PC-3 (cell line): ENCODE data around the gene DPT. TPM values are rescaled to one million over a fixed set of nuclear protein-coding genes. Genes with fewer than 3 reads are reported as not detected.

Experiments used
- ATAC-seq: fragments of 200-7000 bp; cut with Tn5 transposase; 2 replicates; pipeline ENCODE4 v1.9.1; 2020; ENCODE audit warnings: mild to moderate bottlenecking, moderate library complexity
- BruUV-seq: library from RNA; stranded (reverse); fragments of 400-500 nt; replicated peaks from 2 replicates; lab custom pipeline; 2021; lab: Mats Ljungman, UMichigan
- CTCF ChIA-PET: fragments of 300-600 bp; sonication (Branson Sonifier 250); formaldehyde crosslinking; loops from one replicate; lab custom pipeline; 2022; ENCODE audit warnings: antibody characterized with exemption; lab: Charles Lee
- POLR2A ChIA-PET: fragments of 300-600 bp; sonication (Branson Sonifier 250); formaldehyde crosslinking; loops from one replicate; lab custom pipeline; 2022; ENCODE audit warnings: antibody characterized with exemption; ENCODE audit not compliant: unreplicated experiment; lab: Charles Lee
- DNase-seq: peaks from one replicate; pipeline ENCODE4 v3.0.0-alpha.2; 2015
- H2AFZ ChIP-seq: fragments of 300-600 bp; sonication (generic); 2 replicates; pipeline ENCODE4 v1.6.0; 2016; ENCODE audit warnings: antibody characterized with exemption, low read length
- H3F3A ChIP-seq: fragments of 300-600 bp; sonication (generic); one replicate; pipeline ENCODE4 v1.6.0; 2017; ENCODE audit warnings: antibody characterized with exemption, low read length, control low read depth, mild to moderate bottlenecking; ENCODE audit not compliant: unreplicated experiment
- H3K27ac ChIP-seq: fragments of 300-600 bp; sonication (generic); 2 replicates; pipeline ENCODE4 v1.5.1; 2016; ENCODE audit warnings: mild to moderate bottlenecking, low read length
- H3K27me3 ChIP-seq: fragments of 300-600 bp; sonication (generic); 2 replicates; pipeline ENCODE4 v1.6.1; 2016; ENCODE audit warnings: low read length, mixed read lengths
- H3K36me3 ChIP-seq: fragments of 300-600 bp; sonication (generic); 2 replicates; pipeline ENCODE4 v1.6.1; 2016; ENCODE audit warnings: low read depth, mixed run types, low read length, mixed read lengths
- H3K4me1 ChIP-seq: fragments of 300-600 bp; sonication (generic); 2 replicates; pipeline ENCODE4 v1.5.1; 2016; ENCODE audit warnings: low read length; ENCODE audit not compliant: insufficient read depth
- H3K4me2 ChIP-seq: fragments of 300-600 bp; sonication (generic); 2 replicates; pipeline ENCODE4 v1.6.0; 2016; ENCODE audit warnings: low read length
- H3K4me3 ChIP-seq: fragments of 300-600 bp; sonication (generic); 2 replicates; pipeline ENCODE4 v1.5.1; 2016; ENCODE audit warnings: mild to moderate bottlenecking, low read length, mixed read lengths
- H3K79me2 ChIP-seq: fragments of 300-600 bp; sonication (generic); 2 replicates; pipeline ENCODE4 v1.6.1; 2017; ENCODE audit warnings: low read length, mixed read lengths
- H3K9ac ChIP-seq: fragments of 300-600 bp; sonication (generic); 2 replicates; pipeline ENCODE4 v1.6.0; 2016; ENCODE audit warnings: mild to moderate bottlenecking, low read length
- H3K9me2 ChIP-seq: fragments of 300-600 bp; sonication (generic); replicated peaks from 2 replicates; pipeline ENCODE4 v1.6.1; 2016; ENCODE audit warnings: mixed run types, low read length, mixed read lengths
- H3K9me3 ChIP-seq: fragments of 300-600 bp; sonication (generic); 2 replicates; pipeline ENCODE4 v1.6.1; 2016; ENCODE audit warnings: low read length, mixed read lengths
- H4K20me1 ChIP-seq: fragments of 300-600 bp; sonication (generic); 2 replicates; pipeline ENCODE4 v1.6.1; 2016; ENCODE audit warnings: low read length, mixed read lengths
- EZH2 ChIP-seq: fragments of 300-600 bp; sonication (generic); IDR thresholded peaks from one replicate; pipeline ENCODE4 v1.6.1; 2017; ENCODE audit warnings: antibody characterized with exemption, mild to moderate bottlenecking, low read length; ENCODE audit not compliant: unreplicated experiment
- EZH2phosphoT487 ChIP-seq: fragments of 300-600 bp; sonication (generic); IDR thresholded peaks from 2 replicates; pipeline ENCODE4 v1.6.1; 2018; ENCODE audit warnings: mild to moderate bottlenecking, antibody characterized with exemption, low read length, borderline replicate concordance
- intact Hi-C: fragments of 100-400 bp; cut with micrococcal nuclease; formaldehyde crosslinking; loops from 2 replicates; pipeline ENCODE4 v1.9.0; 2023
- total RNA-seq: library from RNA; depleted of rRNA; stranded (reverse); fragments of >200 nt; gene quantifications from 2 replicates; pipeline ENCODE4 v1.2.3, GENCODE V29; 2014
- TF ChIP-seq, protein P1 (sequence below): fragments of 300-600 bp; sonication (generic); conservative IDR thresholded peaks from 2 replicates; pipeline ENCODE4 v1.5.1; 2017; ENCODE audit warnings: antibody characterized with exemption, low read depth, mild to moderate bottlenecking, low read length

DPT gene
- total RNA-seq, 1 experiment from 2014 or later: not detected

DNA sequence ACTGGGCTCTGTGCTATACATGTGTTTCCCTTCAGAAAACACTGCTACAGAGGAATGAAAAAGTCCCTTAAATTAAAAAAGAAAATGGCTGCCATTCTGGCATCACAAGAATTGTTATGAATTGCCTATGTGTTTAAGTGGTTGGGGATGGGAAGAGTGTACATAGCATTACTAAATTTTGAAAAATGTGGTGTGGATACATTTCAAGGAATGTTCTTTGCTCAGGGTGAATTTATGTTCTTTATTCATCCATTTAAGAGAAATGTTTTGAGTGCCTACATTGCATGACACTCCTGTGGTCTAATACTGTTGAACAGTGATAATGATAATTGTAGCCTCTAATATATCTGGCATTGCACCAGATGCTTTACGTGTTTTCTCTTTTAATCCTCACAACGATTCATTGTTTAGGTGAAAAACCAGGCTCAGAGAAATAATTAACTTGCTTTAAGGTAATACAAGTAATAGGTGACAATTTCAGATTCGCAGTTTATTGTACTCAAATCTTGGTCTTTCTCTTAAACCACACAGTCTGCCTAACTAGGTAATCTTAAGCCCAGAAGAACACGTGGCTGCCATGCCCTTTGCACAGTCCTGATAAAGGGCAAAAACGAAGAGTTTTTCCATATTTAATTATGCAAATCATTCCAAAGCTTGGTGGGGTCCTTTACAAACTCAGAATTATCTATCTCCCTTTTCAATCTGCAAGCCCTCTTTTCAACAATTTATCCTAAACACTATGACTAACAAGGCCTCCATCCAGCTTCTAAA lies 31.5 kb downstream of the DPT start:
- no peak for DNase-seq
- Histone ChIP-seq H3K9me3 (no peaks in the 10 kb centered on the region), H3K79me2 (no peaks in the 10 kb centered on the region), H3K9me2 (no peaks in the 10 kb centered on the region), H3K9ac (no peak overlapping the region), H3K27me3 (no peaks in the 10 kb centered on the region), H3K4me1 (no peaks in the 10 kb centered on the region), H3K4me3 (no peak overlapping the region), H4K20me1 (no peaks in the 10 kb centered on the region), H2AFZ (no peak overlapping the region), H3F3A (no peaks in the 10 kb centered on the region), H3K36me3 (no peaks in the 10 kb centered on the region), H3K27ac (no peak overlapping the region), H3K4me2 (no peak overlapping the region)
- ATAC-seq: no peak
- ChIA-PET POLR2A (no interaction called here), CTCF (no interaction called here)
- no TSS peak for BruUV-seq
- intact Hi-C loops: no loop called here
- TF ChIP-seq, protein P1, sequence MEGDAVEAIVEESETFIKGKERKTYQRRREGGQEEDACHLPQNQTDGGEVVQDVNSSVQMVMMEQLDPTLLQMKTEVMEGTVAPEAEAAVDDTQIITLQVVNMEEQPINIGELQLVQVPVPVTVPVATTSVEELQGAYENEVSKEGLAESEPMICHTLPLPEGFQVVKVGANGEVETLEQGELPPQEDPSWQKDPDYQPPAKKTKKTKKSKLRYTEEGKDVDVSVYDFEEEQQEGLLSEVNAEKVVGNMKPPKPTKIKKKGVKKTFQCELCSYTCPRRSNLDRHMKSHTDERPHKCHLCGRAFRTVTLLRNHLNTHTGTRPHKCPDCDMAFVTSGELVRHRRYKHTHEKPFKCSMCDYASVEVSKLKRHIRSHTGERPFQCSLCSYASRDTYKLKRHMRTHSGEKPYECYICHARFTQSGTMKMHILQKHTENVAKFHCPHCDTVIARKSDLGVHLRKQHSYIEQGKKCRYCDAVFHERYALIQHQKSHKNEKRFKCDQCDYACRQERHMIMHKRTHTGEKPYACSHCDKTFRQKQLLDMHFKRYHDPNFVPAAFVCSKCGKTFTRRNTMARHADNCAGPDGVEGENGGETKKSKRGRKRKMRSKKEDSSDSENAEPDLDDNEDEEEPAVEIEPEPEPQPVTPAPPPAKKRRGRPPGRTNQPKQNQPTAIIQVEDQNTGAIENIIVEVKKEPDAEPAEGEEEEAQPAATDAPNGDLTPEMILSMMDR: no peak
- TF ChIP-seq EZH2 (no peak), EZH2phosphoT487 (no peak)

DNA sequence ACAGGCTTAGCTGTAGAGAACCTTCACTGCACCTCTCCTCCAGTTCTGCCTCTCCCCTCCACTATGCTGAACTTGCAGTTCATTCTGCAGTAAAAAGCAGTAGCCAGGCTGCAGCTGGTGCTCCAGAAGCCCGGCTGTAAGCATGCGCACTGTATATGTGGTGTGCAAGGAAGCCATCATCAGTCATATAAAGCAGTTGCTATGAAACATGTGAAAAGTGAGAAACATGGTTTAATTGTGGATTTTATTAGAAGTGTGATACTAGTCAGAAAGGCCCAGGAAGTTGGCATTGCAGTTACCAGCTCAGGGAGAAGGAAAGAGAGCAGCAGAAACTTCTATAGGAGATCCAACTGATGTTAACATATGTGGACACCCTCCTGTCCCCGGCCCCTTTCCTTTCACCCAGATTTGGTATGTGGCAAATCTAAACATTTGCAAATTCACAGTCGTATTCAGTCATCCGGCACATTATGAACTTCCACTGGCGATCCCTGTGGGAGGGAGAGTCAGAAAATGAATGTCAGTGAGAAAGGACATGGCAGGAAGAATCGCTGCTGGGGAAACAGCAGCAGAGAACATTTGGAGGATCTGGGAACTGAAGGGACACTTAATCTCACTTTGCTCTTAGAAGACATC lies 32.8 kb downstream of the DPT start:
- no peak overlapping the region for H3K4me3 ChIP-seq
- no peak overlapping the region for H3K4me2 ChIP-seq
- DNase-seq (no peak), ATAC-seq (no peak)
- no peak overlapping the region for H3K27ac ChIP-seq
- intact Hi-C loops: no loop called here
- H3K9me3 ChIP-seq: no peaks in the 10 kb centered on the region
- no peaks in the 10 kb centered on the region for H3K79me2 ChIP-seq
- H2AFZ ChIP-seq: no peak overlapping the region
- H3K36me3 ChIP-seq: no peaks in the 10 kb centered on the region
- BruUV-seq: no TSS peak
- H3K4me1 ChIP-seq: no peaks in the 10 kb centered on the region
- no peaks in the 10 kb centered on the region for H3K9me2 ChIP-seq
- TF ChIP-seq, protein P1: no peak
- no peak for TF ChIP-seq EZH2
- TF ChIP-seq EZH2phosphoT487: no peak
- no peak overlapping the region for H3K9ac ChIP-seq
- H3K27me3 ChIP-seq: no peaks in the 10 kb centered on the region
- H4K20me1 ChIP-seq: no peaks in the 10 kb centered on the region
- no peaks in the 10 kb centered on the region for H3F3A ChIP-seq
- POLR2A ChIA-PET: no interaction called here
- CTCF ChIA-PET: no interaction called here

DNA sequence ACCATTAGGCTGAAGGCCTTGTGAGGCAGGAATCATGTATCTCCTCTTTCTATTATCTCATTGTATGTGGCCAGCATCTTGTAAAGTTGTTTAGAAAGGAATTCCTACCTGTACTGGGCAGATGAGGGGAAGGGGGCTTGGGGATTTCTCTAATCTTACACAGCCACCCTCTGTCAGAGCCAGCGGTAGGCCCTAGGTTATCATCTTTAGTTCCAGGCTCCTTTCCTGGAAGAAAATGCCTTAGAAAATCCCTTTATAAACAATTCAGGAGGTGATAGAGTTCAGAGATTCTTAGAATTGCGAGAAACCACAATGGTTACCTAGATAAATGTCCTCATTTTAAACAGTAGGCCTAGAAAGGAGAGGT lies 35.2 kb downstream of the DPT start:
- Histone ChIP-seq H4K20me1 (no peaks in the 10 kb centered on the region), H3K4me2 (no peak overlapping the region), H3K9ac (no peak overlapping the region), H3K36me3 (no peaks in the 10 kb centered on the region), H3K27ac (no peak overlapping the region), H3K27me3 (no peaks in the 10 kb centered on the region), H3K9me3 (no peaks in the 10 kb centered on the region), H3K4me3 (no peak overlapping the region), H2AFZ (no peak overlapping the region), H3F3A (no peaks in the 10 kb centered on the region), H3K4me1 (no peaks in the 10 kb centered on the region), H3K79me2 (no peaks in the 10 kb centered on the region), H3K9me2 (no peaks in the 10 kb centered on the region)
- no TSS peak for BruUV-seq
- TF ChIP-seq EZH2phosphoT487 (no peak), EZH2 (no peak)
- TF ChIP-seq, protein P1: no peak
- no peak for DNase-seq
- intact Hi-C loops: no loop called here
- ChIA-PET POLR2A (no interaction called here), CTCF (no interaction called here)
- ATAC-seq: no peak
